K562 (cell line): Measurements from ENCODE around the gene FAM53A. TPM values are rescaled to one million over a fixed set of nuclear protein-coding genes. Genes with fewer than 3 reads are reported as not detected.
A peak's percentile ranks its signal among the peaks of the same experiment; 100 is the strongest.

Experiments
- ATAC-seq: fragments of 200-7000 bp; cut with Tn5 transposase; 3 replicates; pipeline ENCODE4 v1.9.1; 2020; ENCODE audit warnings: moderate library complexity
- BruUV-seq: library from RNA; stranded (reverse); fragments of 400-500 nt; replicated peaks from 2 replicates; lab custom pipeline; 2021; lab: Mats Ljungman, UMichigan
- CTCF ChIA-PET: fragments of 300-600 bp; formaldehyde crosslinking; extraction: SDS; loops from one replicate; lab custom pipeline; 2021; ENCODE audit warnings: low intra/inter-chr PET ratio; lab: Yijun Ruan, JAX
- POLR2A ChIA-PET: fragments of 300-600, 350-650 bp; sonication (Branson Sonifier 250); formaldehyde crosslinking; extraction: SDS; loops from one replicate; lab custom pipeline; 2021; ENCODE audit warnings: antibody characterized with exemption, inconsistent platforms; lab: Yijun Ruan, JAX
- DNase-seq, 4 experiments: peaks; one replicate each; pipeline versions ENCODE4 v3.0.0 to v3.0.0-alpha.2; 2011 to 2018; ENCODE audit warnings: low spot score in 3 of 4, mixed read lengths in 3 of 4; ENCODE audit errors: extremely low read depth in 1 of 4
- FAIRE-seq: peaks from 2 replicates; lab custom pipeline; 2011; peaks lifted over from hg19 to GRCh38; lab: Jason Lieb, UNC
- H2AFZ ChIP-seq: 2 replicates; pipeline ENCODE4 v1.6.0; 2011; ENCODE audit warnings: low read depth, low read length, control low read depth, inconsistent platforms
- H3K27ac ChIP-seq: fragments of 200-600 bp; 3 replicates; pipeline ENCODE4 v1.8.0; 2011; ENCODE audit warnings: low read depth, mild to moderate bottlenecking, control low read depth, inconsistent platforms, low read length, moderate library complexity, mixed read lengths; ENCODE audit errors: extremely low read depth
- H3K27me3 ChIP-seq, 2 experiments: fragments of 300-600 bp in 1 of 2; 2 replicates in 1 of 2; 3 replicates in 1 of 2; pipeline versions ENCODE4 v1.6.0 to v1.8.0; 2011; ENCODE audit warnings: inconsistent platforms in 2 of 2, low read length in 2 of 2, mild to moderate bottlenecking in 1 of 2, mixed read lengths in 1 of 2, moderate library complexity in 1 of 2; ENCODE audit not compliant: control insufficient read depth in 2 of 2, insufficient read depth in 2 of 2
- H3K36me3 ChIP-seq: fragments of 300-600 bp; 3 replicates; pipeline ENCODE4 v1.8.0; 2011; ENCODE audit warnings: mild to moderate bottlenecking, low read length, inconsistent platforms; ENCODE audit not compliant: control insufficient read depth, insufficient read depth
- H3K4me1 ChIP-seq, 2 experiments: fragments of 200-600 bp in 1 of 2; replicated peaks in 1 of 2; 2 replicates in 1 of 2; 3 replicates in 1 of 2; pipeline versions ENCODE4 v1.5.1 to v1.8.0; 2011; ENCODE audit warnings: inconsistent platforms in 2 of 2, low read length in 2 of 2, mild to moderate bottlenecking in 1 of 2, mixed read lengths in 1 of 2, moderate library complexity in 1 of 2; ENCODE audit not compliant: control insufficient read depth in 2 of 2, insufficient read depth in 2 of 2
- H3K4me2 ChIP-seq: 2 replicates; pipeline ENCODE4 v1.6.1; 2011; ENCODE audit warnings: low read length, control low read depth, inconsistent platforms, mixed read lengths; ENCODE audit not compliant: insufficient read depth
- H3K4me3 ChIP-seq: fragments of 200-600 bp; sonication (generic), shearing (Covaris generic); 2 replicates; pipeline ENCODE4 v1.5.1; 2016; ENCODE audit warnings: control low read depth, inconsistent platforms
- H3K79me2 ChIP-seq: fragments of 200-600 bp; 3 replicates; pipeline ENCODE4 v1.8.0; 2011; ENCODE audit warnings: low read length, inconsistent platforms; ENCODE audit not compliant: control insufficient read depth, insufficient read depth
- H3K9ac ChIP-seq, 2 experiments: 2 replicates each; pipeline versions ENCODE4 v1.6.0 to v1.6.1; 2011; ENCODE audit warnings: low read depth in 2 of 2, low read length in 2 of 2, control low read depth in 1 of 2, inconsistent platforms in 1 of 2, mild to moderate bottlenecking in 1 of 2, mixed read lengths in 1 of 2; ENCODE audit not compliant: insufficient read depth in 1 of 2
- H3K9me1 ChIP-seq: one replicate; pipeline ENCODE4 v1.6.0; 2011; ENCODE audit warnings: inconsistent platforms, mild to moderate bottlenecking, low read length, moderate library complexity; ENCODE audit not compliant: control insufficient read depth, insufficient read depth
- H3K9me3 ChIP-seq: replicated peaks from 2 replicates; pipeline ENCODE4 v1.5.1; 2011; ENCODE audit warnings: low read depth, low read length, inconsistent platforms; ENCODE audit not compliant: control insufficient read depth, insufficient read depth
- H4K20me1 ChIP-seq: replicated peaks from 2 replicates; pipeline ENCODE4 v1.6.1; 2011; ENCODE audit warnings: low read length, inconsistent platforms, mixed read lengths; ENCODE audit not compliant: control insufficient read depth, insufficient read depth
- CEBPZ ChIP-seq: fragments of 150-350 bp; IDR thresholded peaks from 2 replicates; pipeline ENCODE4 v1.6.1; 2014; ENCODE audit warnings: low read depth, mild to moderate bottlenecking, low read length, borderline replicate concordance
- ELF4 ChIP-seq: fragments of 450-650 bp; formaldehyde crosslinking; IDR thresholded peaks from 2 replicates; pipeline ENCODE4 v1.4.0; 2022; ENCODE audit warnings: missing genetic modification characterization
- ID3 ChIP-seq, 2 experiments: fragments of 250-450 bp in 1 of 2; fragments of 450-650 bp in 1 of 2; sonication (Bioruptor Pico) in 1 of 2; IDR thresholded peaks; 2 replicates each; pipeline versions ENCODE4 v1.6.1 to v1.8.0; 2016 to 2021; ENCODE audit warnings: mild to moderate bottlenecking in 2 of 2, moderate library complexity in 2 of 2, missing compliant biosample characterization in 1 of 2, missing genetic modification characterization in 1 of 2
- JUNB ChIP-seq: fragments of 450-650 bp; formaldehyde crosslinking; conservative IDR thresholded peaks from 2 replicates; pipeline ENCODE4 v1.4.0; 2020; ENCODE audit warnings: mild to moderate bottlenecking
- NFIX ChIP-seq: fragments of 250-450 bp; sonication (Bioruptor Pico); IDR thresholded peaks from 2 replicates; pipeline ENCODE4 v1.4.0; 2020; ENCODE audit warnings: low read depth, mild to moderate bottlenecking, moderate library complexity
- PML ChIP-seq: IDR thresholded peaks from 2 replicates; pipeline ENCODE4 v1.6.1; 2012; ENCODE audit warnings: low read length, inconsistent platforms
- PPARD ChIP-seq: fragments of 250-450 bp; sonication (Bioruptor Pico); IDR thresholded peaks from 2 replicates; pipeline ENCODE4 v1.8.0; 2022; ENCODE audit warnings: inconsistent platforms, mild to moderate bottlenecking, moderate library complexity
- RHOXF2B ChIP-seq: fragments of 250-450 bp; sonication (Bioruptor Pico); conservative IDR thresholded peaks from 2 replicates; pipeline ENCODE4 v1.5.1; 2021
- SAP30 ChIP-seq: fragments of 200-600 bp; sonication (generic); IDR thresholded peaks from 2 replicates; pipeline ENCODE4 v1.6.1; 2012; ENCODE audit warnings: borderline replicate concordance, low read depth, mild to moderate bottlenecking, moderate library complexity, low read length, control low read depth, inconsistent platforms; ENCODE audit not compliant: insufficient read depth, poor library complexity, severe bottlenecking
- SIN3B ChIP-seq: fragments of 450-650 bp; IDR thresholded peaks from 2 replicates; pipeline ENCODE4 v1.6.1; 2017; ENCODE audit warnings: low read depth, mild to moderate bottlenecking, moderate library complexity
- SP1 ChIP-seq: sonication (generic); formaldehyde crosslinking; IDR thresholded peaks from 2 replicates; pipeline ENCODE4 v1.8.1; 2022; ENCODE audit warnings: mild to moderate bottlenecking, missing genetic modification reagents
- TAF1 ChIP-seq: IDR thresholded peaks from 2 replicates; pipeline ENCODE4 v1.6.1; 2011; ENCODE audit warnings: mild to moderate bottlenecking, low read length, moderate library complexity; ENCODE audit not compliant: insufficient read depth, control insufficient read depth, severe bottlenecking; ENCODE audit errors: extremely low read depth
- WGBS: fragments of 100-300 bp; shearing (Covaris generic); methylation state at CpG from one replicate; pipeline ENCODE4 v1.1.6; 2016; ENCODE audit warnings: low coverage, mixed read lengths; ENCODE audit not compliant: insufficient coverage; ENCODE audit errors: missing lambda C conversion rate; 5-methylcytosine and 5-hydroxymethylcytosine counted together
- in situ Hi-C: fragments of 300-500 bp; cut with MboI; formaldehyde crosslinking; loops from 4 replicates; pipeline ENCODE4 v1.15.0; 2018; ENCODE audit warnings: inconsistent platforms, mixed read lengths
- intact Hi-C: fragments of 100-400 bp; cut with micrococcal nuclease; formaldehyde crosslinking; loops from 2 replicates; pipeline ENCODE4 v1.14.2; 2022
- polyA plus RNA-seq, 8 experiments: library from polyadenylated mRNA; depleted of rRNA in 4 of 8; stranded (reverse) in 5 of 8; unstranded in 3 of 8; fragments of >200 nt; fragmentation: Nextera tagmentation in 2 of 8; fragmentation: Illumina TruSeq in 1 of 8; extraction: Ambion mirVana in 2 of 8; extraction: Trizol in 1 of 8; gene quantifications; 2 replicates each; pipeline versions ENCODE4 v1.2.1 to v1.2.3, GENCODE V29; 2011 to 2014; ENCODE audit warnings: inconsistent platforms in 1 of 8, missing spikeins in 1 of 8
- total RNA-seq, 7 experiments: library from RNA; depleted of rRNA in 6 of 7; stranded (reverse); fragments of >200 nt in 6 of 7; fragmentation: Illumina TruSeq in 2 of 7; extraction: Trizol in 2 of 7; gene quantifications; 2 replicates each; pipeline versions ENCODE4 v1.2.1 to v1.2.3, GENCODE V29; 2011 to 2021; ENCODE audit warnings: low replicate concordance in 1 of 7

Gene FAM53A
- total and polyA plus RNA-seq, 9 of the 15 experiments (the other 6 are each of a cell fraction or from before 2014, with no cell fraction given): 0.53 to 2.7 (median 1.4) TPM; not detected in 2

GRCh38 chr4:1713003-1713851 lies 29.1 kb upstream of the FAM53A start (continued):
- TF ChIP-seq SAP30 (peak; percentile 51), TAF1 (peak; percentile 15)
- TF ChIP-seq, all 486 proteins: peak for 41

- peaks cover 95% of the 10 kb centered on the region for H3K79me2 ChIP-seq
- intact Hi-C loops (no loop called here), in situ Hi-C loops (no loop called here)
- peak within 1 kb of the TSS; percentile 100 for H3K27ac ChIP-seq
- peak; percentile 74 for FAIRE-seq
- no peaks in the 10 kb centered on the region for H3K9me1 ChIP-seq
- no peaks in the 10 kb centered on the region for H3K27me3 ChIP-seq
- DNase-seq: peak; percentile 90 to 99 (median 95)
- H3K9ac ChIP-seq: peak within 1 kb of the TSS; percentile 95 to 100
- BruUV-seq: no TSS peak
- CTCF ChIA-PET: interaction anchor here (0.5 to 0.8 kb wide), 4 partner anchors 9 to 40 kb away, joined by 3 read pairs; no protein-coding TSS in a partner anchor
- no peaks in the 10 kb centered on the region for H3K9me3 ChIP-seq
- H3K4me3 ChIP-seq: peak within 1 kb of the TSS; percentile 86
- POLR2A ChIA-PET: interaction anchor here (0.6 to 6.8 kb wide), 22 partner anchors 10 to 694 kb away, joined by 3 to 49 read pairs (median 3); partner anchors contain the start of genes FAM53A, TACC3 and TMEM129
- H4K20me1 ChIP-seq: peaks cover 25% of the 10 kb centered on the region; the same call in 1 of the 2 replicates
- ATAC-seq: peak; percentile 90
- peak within 1 kb of the TSS; percentile 98 for H3K4me2 ChIP-seq
- H3K4me1 ChIP-seq: peaks cover 28 to 58% of the 10 kb centered on the region in 2 experiments; a peak in 4 of 5 replicates
- H2AFZ ChIP-seq: peak within 1 kb of the TSS; percentile 96
- WGBS: under 1% methylated on average over 80 of the region's 98 CpGs
- H3K36me3 ChIP-seq: peaks cover 63% of the 10 kb centered on the region; the same call in 2 of the 3 replicates
- TF ChIP-seq NFIX (CRISPR knock-in tag) (no peak), ELF4 (CRISPR knock-in tag) (peak; percentile 97), ID3 (CRISPR knock-in tag; IDR thresholded peaks at IDR 0.05) (no peak), ID3 (tag; IDR thresholded peaks at IDR 0.05) (peak; percentile 74), CEBPZ (no peak), PPARD (CRISPR knock-in tag) (no peak), SP1 (CRISPR knock-in tag) (peak; percentile 97), PML (peak; percentile 83), JUNB (CRISPR knock-in tag) (no peak), SIN3B (peak; percentile 66), RHOXF2B (CRISPR knock-in tag) (no peak)
Observed at GRCh38 chr4:1712216-1713002, 28.3 kb upstream of the FAM53A start, which contains the start of gene SLBP. Gene SLBP, minus strand, starts transcription at chr4:1712319. Its CDS starts 131 bp downstream, at chr4:1712188.
